Breast epithelium (tissue), 3 donors: ENCODE results near the gene MRO. TPM values are rescaled to one million over a fixed set of nuclear protein-coding genes. Genes with fewer than 3 reads are reported as not detected.

Experiments used
- total RNA-seq, 3 donors: library from RNA; depleted of rRNA; stranded (reverse); fragments of >200 nt; gene quantifications; one replicate each; pipeline ENCODE4 v1.1.0, GENCODE V29; 2016

MRO gene
- total RNA-seq, 3 donors from 2014 or later = 0.59 to 3.0 (median 0.66) TPM

Other genes with a start within 250 kb of the MRO start
- gene ME2, start 59.1 kb upstream of the MRO start, total RNA-seq = 10 to 100 TPM; 33.4 to 37.8 (median 37.3) TPM
- gene ELAC1, start 148.0 kb upstream of the MRO start, total RNA-seq = 1 to 10 TPM; 4.8 to 6.9 (median 5.8) TPM
- gene SMAD4, start 210.2 kb upstream of the MRO start, total RNA-seq = 100 to 1,000 TPM in 2 of 3 donors, 10 to 100 TPM in 1; 96.2 to 155 (median 102) TPM